ENCODE measurements around the gene ZMYND8.

- TF ChIP-seq CTCF (conservative IDR thresholded peaks at IDR 0.05; ENCODE audit: low read depth, low read length) = no peak
- no peak for TF ChIP-seq EZH2 (IDR thresholded peaks at IDR 0.05; ENCODE audit: low read length, unreplicated experiment)
These were observed 39.2 kb downstream of the ZMYND8 start for GRCh38 chr20:47317127-47317895.
